H1 (cell line): Measurements from ENCODE around the gene PPIL6. TPM values are rescaled to one million over a fixed set of nuclear protein-coding genes. Genes with fewer than 3 reads are reported as not detected.

Experiments
- ATF2 ChIP-seq: IDR thresholded peaks from 2 replicates; pipeline ENCODE4 v1.6.1; 2012; ENCODE audit warnings: low read length, inconsistent platforms
- TAF1 ChIP-seq: IDR thresholded peaks from 2 replicates; pipeline ENCODE4 v1.6.1; 2011; ENCODE audit warnings: mild to moderate bottlenecking, low read depth, low read length
- polyA plus RNA-seq, 7 experiments: library from polyadenylated mRNA; depleted of rRNA in 3 of 7; stranded (reverse) in 5 of 7; unstranded in 2 of 7; fragments of >200 nt in 5 of 7; fragments of 200-250 nt in 2 of 7; gene quantifications; 1 replicate in 5 of 7; 2 replicates in 1 of 7; 4 replicates in 1 of 7; pipeline versions ENCODE4 v1.2.1 to v1.2.3, GENCODE V29; 2011 to 2013; ENCODE audit warnings: missing spikeins in 2 of 7, mixed read lengths in 2 of 7
- total RNA-seq: library from RNA; stranded (reverse); fragmentation: NEBNext Ultra II Directional; extraction: Animal tissue kit (Norgen Biotek cat#: 25700); gene quantifications from 2 replicates; pipeline ENCODE4 v1.2.1, GENCODE V29; 2021

Gene PPIL6
- total and polyA plus RNA-seq, 2 of the 8 experiments (the other 6 are each of a cell fraction or from before 2014, with no cell fraction given) = 0.42 to 1.3 TPM

GRCh38 chr6:109389650-109390274 lies 50.7 kb downstream of the PPIL6 start (continued):
- no peak for TF ChIP-seq ATF2
- no peak for TF ChIP-seq TAF1
